KMS-11 (cell line): ENCODE data around the gene TIMM21.

Experiments used
- H2AFZ ChIP-seq: fragments of 200-600 bp; sonication (generic); 2 replicates; pipeline ENCODE4 v1.6.1; 2016; ENCODE audit warnings: antibody characterized with exemption, mixed run types, low read depth
- H3K27ac ChIP-seq: fragments of 200-600 bp; sonication (generic); 2 replicates; pipeline ENCODE4 v1.6.1; 2016; ENCODE audit warnings: mild to moderate bottlenecking, mixed run types
- H3K27me3 ChIP-seq: fragments of 200-600 bp; sonication (generic); 2 replicates; pipeline ENCODE4 v1.6.1; 2017; ENCODE audit warnings: mild to moderate bottlenecking, low read depth, mixed run types, moderate library complexity; ENCODE audit not compliant: insufficient read depth
- H3K36me3 ChIP-seq: fragments of 200-600 bp; sonication (generic); 2 replicates; pipeline ENCODE4 v1.6.1; 2017; ENCODE audit warnings: mild to moderate bottlenecking, mixed run types; ENCODE audit not compliant: insufficient read depth
- H3K4me1 ChIP-seq: fragments of 200-600 bp; sonication (generic); 2 replicates; pipeline ENCODE4 v1.6.1; 2016; ENCODE audit warnings: mild to moderate bottlenecking, low read depth, mixed run types; ENCODE audit not compliant: poor library complexity, severe bottlenecking
- H3K4me2 ChIP-seq: fragments of 200-600 bp; sonication (generic); 2 replicates; pipeline ENCODE4 v1.7.0; 2016; ENCODE audit warnings: mild to moderate bottlenecking, mixed run types
- H3K4me3 ChIP-seq: fragments of 200-600 bp; sonication (generic); IDR thresholded peaks from 2 replicates; pipeline ENCODE4 v1.6.1; 2017; ENCODE audit warnings: low read depth, low read length, mixed read lengths; ENCODE audit not compliant: insufficient read depth
- H3K79me2 ChIP-seq: fragments of 200-600 bp; sonication (generic); 2 replicates; pipeline ENCODE4 v1.6.1; 2016; ENCODE audit warnings: low read depth, mixed run types; ENCODE audit not compliant: insufficient read depth
- H3K9ac ChIP-seq: fragments of 200-600 bp; sonication (generic); 2 replicates; pipeline ENCODE4 v1.6.1; 2016; ENCODE audit warnings: mild to moderate bottlenecking, mixed run types
- H4K20me1 ChIP-seq: fragments of 200-600 bp; sonication (generic); 2 replicates; pipeline ENCODE4 v1.6.1; 2016; ENCODE audit warnings: mild to moderate bottlenecking, mixed run types; ENCODE audit not compliant: insufficient read depth
- CTCF ChIP-seq: fragments of 200-600 bp; sonication (generic); conservative IDR thresholded peaks from 2 replicates; pipeline ENCODE4 v1.6.1; 2017; ENCODE audit warnings: low read depth, mild to moderate bottlenecking, antibody characterized with exemption, low read length, moderate library complexity, mixed read lengths

Gene TIMM21

GRCh38 chr18:74152270-74152669 is 3.9 kb downstream of the TIMM21 start:
- H3K4me2 ChIP-seq: no peak overlapping the region

GRCh38 chr18:74152857-74153256 is 4.5 kb downstream of the TIMM21 start:
- no peak overlapping the region for H3K4me3 ChIP-seq
- peaks cover 21% of the 10 kb centered on the region for H3K4me1 ChIP-seq
- H3K9ac ChIP-seq: no peak overlapping the region
- H3K36me3 ChIP-seq: peaks cover 19% of the 10 kb centered on the region
- H3K4me2 ChIP-seq: no peak overlapping the region
- H3K27me3 ChIP-seq: no peaks in the 10 kb centered on the region
- H2AFZ ChIP-seq: no peak overlapping the region
- H4K20me1 ChIP-seq: no peaks in the 10 kb centered on the region
- no peak for TF ChIP-seq CTCF
- no peak overlapping the region for H3K27ac ChIP-seq
- H3K79me2 ChIP-seq: peaks cover 56% of the 10 kb centered on the region

More at GRCh38 chr18:74152270-74152669, 3.9 kb downstream of the TIMM21 start:
- H3K9ac ChIP-seq: no peak overlapping the region
- peaks cover 56% of the 10 kb centered on the region for H3K79me2 ChIP-seq
- no peak overlapping the region for H3K27ac ChIP-seq
- H4K20me1 ChIP-seq: no peaks in the 10 kb centered on the region
- TF ChIP-seq CTCF: no peak
- H3K36me3 ChIP-seq: peaks cover 13% of the 10 kb centered on the region
- no peak overlapping the region for H2AFZ ChIP-seq
- no peaks in the 10 kb centered on the region for H3K27me3 ChIP-seq
- peaks cover 21% of the 10 kb centered on the region for H3K4me1 ChIP-seq
- no peak overlapping the region for H3K4me3 ChIP-seq

GRCh38 chr18:74153377-74153776 is 5.1 kb downstream of the TIMM21 start:
- Histone ChIP-seq H3K36me3 (peaks cover 24% of the 10 kb centered on the region), H3K27me3 (no peaks in the 10 kb centered on the region), H3K79me2 (peaks cover 55% of the 10 kb centered on the region), H2AFZ (no peak overlapping the region), H3K9ac (no peak overlapping the region), H3K4me2 (no peak overlapping the region), H4K20me1 (no peaks in the 10 kb centered on the region), H3K27ac (no peak overlapping the region), H3K4me1 (peaks cover 21% of the 10 kb centered on the region), H3K4me3 (no peak overlapping the region)
- no peak for TF ChIP-seq CTCF

GRCh38 chr18:74153793-74154192 is 5.5 kb downstream of the TIMM21 start:
- Histone ChIP-seq H3K36me3 (peaks cover 29% of the 10 kb centered on the region), H3K27ac (no peak overlapping the region), H3K79me2 (peaks cover 51% of the 10 kb centered on the region), H3K4me2 (no peak overlapping the region), H2AFZ (no peak overlapping the region), H4K20me1 (no peaks in the 10 kb centered on the region), H3K27me3 (no peaks in the 10 kb centered on the region), H3K9ac (no peak overlapping the region), H3K4me3 (no peak overlapping the region), H3K4me1 (peaks cover 21% of the 10 kb centered on the region)
- no peak for TF ChIP-seq CTCF

- TF ChIP-seq CTCF: no peak
- peaks cover 15% of the 10 kb centered on the region for H3K4me1 ChIP-seq
- peaks cover 42% of the 10 kb centered on the region for H3K79me2 ChIP-seq
These were observed 6.4 kb downstream of the TIMM21 start for GRCh38 chr18:74154716-74155115.

More at GRCh38 chr18:74154716-74155115, 6.4 kb downstream of the TIMM21 start:
- Histone ChIP-seq H3K27me3 (no peaks in the 10 kb centered on the region), H3K36me3 (peaks cover 31% of the 10 kb centered on the region), H4K20me1 (no peaks in the 10 kb centered on the region), H3K4me3 (no peak overlapping the region), H3K4me2 (no peak overlapping the region), H3K27ac (no peak overlapping the region), H2AFZ (no peak overlapping the region), H3K9ac (no peak overlapping the region)
